HG03064 (cell line): ENCODE data around the gene CACNA1C.

Experiments
- ATAC-seq: cut with Tn5 transposase; IDR thresholded peaks from one replicate; pipeline ENCODE4 v1.9.1; 2021; ENCODE audit warnings: low read depth; ENCODE audit not compliant: unreplicated experiment

CACNA1C gene

DNA sequence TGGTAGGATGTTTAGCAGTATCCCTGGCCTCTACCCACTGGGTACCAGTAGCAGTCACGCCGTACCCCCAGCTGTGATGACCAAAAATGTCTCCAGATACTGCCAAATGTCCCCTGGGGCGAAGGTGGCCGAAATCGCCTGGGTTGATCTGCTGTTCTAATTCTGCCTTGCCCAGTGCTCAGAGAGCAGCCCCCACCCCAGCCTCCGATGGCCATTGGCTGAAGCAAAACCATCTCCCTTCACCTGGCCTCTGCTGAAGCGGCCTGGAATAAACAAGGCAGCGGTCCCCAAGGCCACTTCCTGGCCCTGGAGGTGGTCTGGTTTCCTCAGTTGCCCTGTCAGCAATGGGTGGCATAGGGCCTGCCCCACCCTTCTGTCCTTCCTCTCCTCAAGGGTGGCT is 298.4 kb downstream of the CACNA1C start:
- no peak for ATAC-seq

DNA sequence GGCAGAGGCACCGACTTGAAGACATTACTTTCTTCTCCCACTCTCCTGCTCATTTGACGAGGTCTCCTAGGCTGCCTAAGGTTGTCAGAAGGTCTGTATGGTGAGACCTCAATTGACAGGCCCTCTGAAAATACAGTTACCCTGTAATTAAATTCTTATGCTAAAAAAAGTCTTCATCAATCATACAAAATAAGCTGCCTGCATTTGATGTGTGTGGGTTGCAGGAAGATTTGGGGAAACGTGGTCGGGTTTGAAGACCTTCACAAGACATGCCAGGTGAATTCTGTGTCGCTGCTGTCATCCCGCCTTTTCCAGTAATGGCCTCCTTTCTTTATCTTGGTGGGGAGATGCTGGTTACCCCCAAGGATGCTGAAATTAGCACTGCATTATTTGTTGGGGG is 299.4 kb downstream of the CACNA1C start:
- ATAC-seq, result no peak

DNA sequence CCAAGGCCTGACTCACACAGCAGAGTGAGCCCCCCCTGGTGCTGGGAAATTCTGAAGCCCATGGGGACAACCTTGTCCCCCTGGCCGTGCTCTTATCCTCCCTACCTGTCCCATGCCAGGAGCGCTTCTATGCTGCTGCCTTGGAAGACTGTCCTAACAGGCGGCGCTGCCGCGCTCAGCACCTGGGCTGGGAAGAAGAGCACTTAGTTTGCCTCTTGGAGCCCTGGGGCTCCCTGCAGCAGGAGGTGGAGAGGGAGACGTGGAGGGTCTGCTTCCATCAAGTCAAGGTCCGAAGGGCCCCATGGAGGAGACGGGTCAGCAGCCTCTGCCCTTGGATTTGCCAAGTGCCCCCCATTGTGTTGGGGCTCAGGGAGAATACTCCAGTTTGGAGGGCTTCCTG is 300.5 kb downstream of the CACNA1C start:
- no peak for ATAC-seq

DNA sequence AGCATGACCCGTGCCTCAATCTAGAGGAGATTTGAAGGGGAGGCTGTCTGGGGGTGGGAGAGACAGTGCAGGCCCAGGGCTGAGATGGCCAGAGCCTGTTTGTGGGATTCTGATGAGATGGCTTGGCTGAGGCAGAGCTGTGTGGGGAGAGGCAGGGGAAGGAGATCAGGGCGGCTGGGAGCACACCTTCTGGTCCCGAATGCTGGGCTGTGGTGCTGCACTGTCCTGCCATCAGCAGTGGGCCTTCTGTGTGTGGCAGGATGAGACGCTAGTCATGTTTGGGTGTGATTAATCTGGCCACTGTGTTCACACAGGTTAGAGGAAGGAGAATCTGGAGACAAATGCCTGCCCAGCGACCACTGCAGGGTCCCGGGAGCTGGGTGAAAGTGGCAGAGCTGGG is 300.9 kb downstream of the CACNA1C start:
- ATAC-seq, result no peak

DNA sequence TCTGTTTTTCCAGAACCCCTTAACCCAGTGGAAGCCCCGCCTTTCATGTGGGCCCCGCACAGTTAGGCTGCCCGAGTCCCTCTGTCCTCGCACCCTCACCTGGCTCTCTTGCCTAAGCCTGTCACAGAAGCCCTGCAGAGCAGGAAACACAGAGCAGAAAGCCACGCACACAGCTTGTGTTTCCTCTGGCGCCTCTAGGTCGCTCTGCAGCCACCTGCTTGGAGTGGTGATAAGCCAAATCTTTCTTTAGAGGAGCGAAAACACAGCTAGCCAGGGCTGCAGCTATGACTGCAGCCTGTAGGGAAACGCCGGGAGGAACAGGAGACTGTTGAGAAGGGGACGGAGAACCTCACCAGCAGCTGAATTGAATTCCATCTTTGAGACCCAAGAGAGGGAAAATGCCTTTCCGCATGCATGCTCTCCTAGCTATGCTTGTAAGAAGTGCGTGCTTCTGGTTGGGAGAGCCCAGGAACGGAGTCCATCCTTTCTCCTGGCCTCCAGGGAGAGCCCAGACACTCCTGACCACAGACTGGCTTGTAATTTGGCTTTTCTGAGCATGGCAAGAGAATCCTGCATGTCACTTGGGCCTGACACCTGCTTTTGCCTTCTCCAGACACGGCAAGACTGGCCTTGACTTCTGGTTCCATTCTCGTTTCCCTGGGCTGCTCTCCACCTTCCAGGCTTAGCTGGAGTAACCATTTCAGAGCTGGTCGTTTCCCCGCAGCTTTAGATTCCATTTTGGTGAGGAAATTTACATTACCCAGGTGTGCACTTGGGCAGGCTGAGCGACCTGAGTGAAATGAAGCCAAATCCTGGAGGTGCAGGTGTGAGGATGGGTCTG is 301.6 kb downstream of the CACNA1C start:
- no peak for ATAC-seq

DNA sequence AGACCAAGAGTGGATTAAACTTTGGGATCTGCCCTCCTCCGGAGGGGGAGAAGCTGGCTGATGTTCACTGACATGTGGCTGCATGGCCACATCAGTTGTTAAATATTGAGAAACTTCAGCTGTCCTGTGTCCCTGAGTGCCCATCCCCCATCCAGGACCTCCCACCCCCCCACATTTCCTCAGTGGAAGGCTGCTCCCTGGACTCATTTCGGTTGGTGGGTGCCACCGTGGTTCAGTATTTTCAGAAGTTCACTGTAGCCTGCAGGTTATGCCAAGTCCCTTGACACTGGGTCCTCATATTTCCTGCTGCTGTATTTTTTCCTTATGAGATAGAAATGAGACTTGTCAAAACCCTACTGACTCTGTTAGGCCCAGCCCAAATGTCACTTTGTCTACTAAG is 302.4 kb downstream of the CACNA1C start:
- no peak for ATAC-seq

DNA sequence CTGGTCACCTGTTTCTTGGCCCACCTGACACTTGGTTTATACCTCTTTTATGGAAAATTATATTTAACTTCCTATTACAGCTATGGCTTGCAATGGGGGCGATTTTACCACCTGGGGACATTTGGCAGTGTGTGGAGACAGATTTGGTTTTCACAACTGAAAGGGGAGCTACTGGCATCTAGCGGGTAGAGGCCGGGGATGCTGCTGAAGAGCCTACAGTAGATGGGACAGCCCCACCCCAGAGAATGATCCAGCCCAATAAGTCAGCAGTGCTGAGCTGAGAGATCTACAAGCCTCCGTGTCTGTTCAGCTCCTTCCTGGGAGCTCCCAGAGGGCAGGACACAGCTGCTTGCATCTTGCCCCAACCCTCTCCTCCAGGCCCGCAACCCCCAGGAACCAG is 302.8 kb downstream of the CACNA1C start:
- no peak for ATAC-seq

DNA sequence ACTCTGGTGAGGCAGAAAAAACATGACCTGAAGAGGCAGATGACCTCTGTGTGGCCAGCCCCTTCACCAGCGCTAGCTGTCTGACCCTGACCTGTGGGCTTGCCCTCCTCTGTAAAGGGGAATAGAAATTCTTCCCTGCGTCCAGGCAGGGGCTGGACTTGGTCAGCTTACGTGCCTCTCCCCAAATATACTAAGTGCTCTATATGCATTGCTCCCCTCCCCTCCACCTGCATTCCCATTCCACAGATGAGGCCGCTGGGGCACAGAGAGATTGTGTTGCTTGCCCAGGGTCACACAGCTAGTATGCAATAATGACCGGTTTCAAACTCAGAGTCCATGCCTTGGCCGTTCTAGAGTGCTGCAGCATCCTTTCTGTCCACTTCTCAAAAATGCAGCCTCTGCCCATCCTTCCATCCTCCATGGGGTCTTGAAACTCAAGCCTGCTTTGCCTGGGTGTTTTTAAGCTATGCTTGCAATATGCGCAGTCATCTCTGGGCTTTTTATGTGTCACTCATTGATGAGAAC is 303.9 kb downstream of the CACNA1C start:
- no peak for ATAC-seq

DNA sequence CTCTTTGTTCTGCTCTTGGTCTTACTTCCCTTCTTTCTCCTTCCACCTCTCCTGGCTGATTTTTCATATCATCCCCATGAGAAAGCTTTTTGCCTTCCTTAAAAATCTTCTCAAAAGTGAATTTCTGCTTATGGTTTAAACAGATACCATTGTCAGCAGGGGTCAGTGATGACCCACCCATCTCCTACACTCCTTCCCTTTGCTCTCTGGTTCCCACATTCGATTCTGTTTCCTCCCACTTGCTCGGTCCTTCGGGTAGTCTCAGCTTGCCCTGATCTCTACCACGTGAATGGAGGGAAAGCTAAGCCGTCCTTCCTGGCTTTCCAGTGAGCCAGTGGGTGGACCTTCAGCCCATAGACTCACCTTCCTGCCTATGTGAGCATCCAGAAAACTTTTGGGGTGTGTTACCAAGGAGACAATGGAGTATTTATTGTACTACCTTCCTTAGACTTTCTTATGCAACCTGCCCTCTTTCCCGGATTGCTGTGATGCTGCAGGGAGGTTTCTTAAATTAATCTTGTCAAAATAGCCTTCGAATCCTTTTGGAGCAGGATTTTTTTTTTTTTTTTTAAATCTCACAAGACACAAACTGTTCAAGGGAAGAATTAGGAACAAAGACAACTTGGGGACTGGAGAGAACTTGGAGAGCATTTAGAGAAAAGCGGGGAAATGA is 306.3 kb downstream of the CACNA1C start:
- no peak for ATAC-seq

DNA sequence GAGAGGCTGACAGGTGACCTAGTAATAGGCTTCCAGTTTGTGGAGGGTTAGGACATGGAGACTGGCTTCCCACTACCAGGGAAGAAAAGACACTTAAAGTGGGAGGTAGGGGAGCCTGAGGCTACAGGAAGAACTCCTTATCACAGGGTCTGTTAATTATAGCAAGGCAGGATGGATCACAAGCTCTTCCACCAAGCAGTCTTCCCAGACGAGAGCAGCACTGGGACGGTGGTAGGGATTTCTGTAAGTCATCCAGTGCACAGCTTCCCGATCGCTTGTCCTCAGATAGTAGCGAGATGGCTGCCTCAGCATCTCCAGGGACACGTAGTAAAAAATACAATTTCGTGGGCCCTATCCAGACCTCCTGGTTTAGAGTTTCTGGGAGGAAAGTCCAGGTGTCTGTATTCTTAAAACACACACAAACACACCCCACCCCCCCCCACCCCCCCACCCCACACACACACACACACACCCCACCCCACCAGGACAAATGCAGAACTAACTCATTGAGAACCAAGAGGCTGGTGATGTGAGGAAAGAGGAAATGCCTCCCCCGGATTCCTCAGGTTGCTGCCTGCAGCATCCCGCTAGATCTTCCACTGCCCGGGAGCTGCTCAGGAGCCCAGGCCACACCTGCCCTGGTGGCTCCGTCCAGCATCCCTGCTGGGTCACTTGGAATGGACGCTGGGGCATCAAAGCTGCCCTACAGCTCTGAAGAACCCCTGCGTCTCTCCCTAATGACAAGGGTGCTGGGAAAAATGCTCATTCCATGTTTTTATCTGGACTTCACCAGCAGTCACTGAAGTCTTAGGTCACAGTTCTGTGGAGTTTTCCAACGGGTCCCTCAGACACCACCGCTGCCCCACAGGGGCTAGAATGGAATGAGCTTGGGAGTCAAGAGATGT is 307.2 kb downstream of the CACNA1C start:
- ATAC-seq, result no peak

DNA sequence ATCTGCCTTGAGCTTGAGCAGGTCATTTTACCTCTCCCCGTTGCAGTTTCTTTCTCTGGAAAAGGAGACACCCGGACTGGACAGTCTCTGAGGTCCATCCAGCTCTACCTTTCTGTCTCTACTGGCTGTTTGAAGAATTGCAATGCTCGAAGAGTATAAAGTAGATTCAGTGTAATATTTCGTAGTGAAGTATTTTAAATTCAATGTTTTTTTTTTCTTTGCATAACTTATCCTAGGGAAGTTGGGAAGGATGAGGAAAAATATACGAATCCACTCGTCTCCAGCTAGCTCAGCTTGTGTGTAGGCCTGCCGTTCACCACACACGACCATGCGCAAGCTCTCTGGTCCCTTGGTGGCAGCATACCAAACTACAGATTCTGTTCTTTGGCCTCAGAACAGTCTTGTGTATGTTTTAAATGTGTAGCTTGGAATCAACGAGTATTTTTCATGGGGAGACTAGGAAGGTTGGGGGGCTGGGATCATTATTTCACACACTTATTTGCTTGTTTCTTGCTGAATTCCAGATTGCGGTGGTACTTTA is 307.9 kb downstream of the CACNA1C start:
- no peak for ATAC-seq

DNA sequence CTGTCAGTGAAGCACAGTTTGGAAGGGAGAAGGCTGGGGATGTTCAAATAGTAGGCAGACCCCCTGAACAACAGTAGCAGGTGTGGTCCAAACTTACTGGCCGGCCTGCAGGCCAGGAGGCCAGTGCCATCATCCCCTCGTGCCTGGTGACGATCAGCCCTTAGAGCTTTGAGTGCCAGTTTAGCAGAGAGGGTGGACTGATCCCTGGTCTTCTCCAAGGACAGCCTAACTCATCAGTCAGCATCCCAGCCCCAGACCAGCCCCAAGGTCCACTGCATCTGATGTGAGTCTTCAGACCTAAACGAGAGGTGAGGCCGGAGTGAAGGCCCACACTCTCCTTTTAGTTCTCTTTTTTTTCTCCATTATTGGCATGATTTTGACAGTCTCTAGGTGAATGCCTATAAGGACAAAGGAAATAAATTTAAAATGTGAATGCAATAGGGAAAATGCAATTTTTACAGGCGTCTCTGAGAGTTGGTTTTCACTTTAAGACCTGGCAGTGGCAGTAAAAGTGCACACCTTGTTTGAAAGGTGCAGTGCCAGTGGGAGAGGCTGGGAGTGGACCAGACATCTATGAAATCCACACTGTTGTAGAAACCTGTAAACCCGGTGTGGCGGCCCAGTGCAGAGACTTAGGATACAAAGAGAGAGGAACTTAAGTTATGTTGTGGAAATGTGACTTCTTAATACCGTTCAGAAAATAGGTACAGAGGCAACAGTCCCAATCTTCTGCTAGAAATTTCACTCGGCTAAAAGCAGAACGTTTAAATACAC is 311.2 kb downstream of the CACNA1C start:
- ATAC-seq, result no peak

DNA sequence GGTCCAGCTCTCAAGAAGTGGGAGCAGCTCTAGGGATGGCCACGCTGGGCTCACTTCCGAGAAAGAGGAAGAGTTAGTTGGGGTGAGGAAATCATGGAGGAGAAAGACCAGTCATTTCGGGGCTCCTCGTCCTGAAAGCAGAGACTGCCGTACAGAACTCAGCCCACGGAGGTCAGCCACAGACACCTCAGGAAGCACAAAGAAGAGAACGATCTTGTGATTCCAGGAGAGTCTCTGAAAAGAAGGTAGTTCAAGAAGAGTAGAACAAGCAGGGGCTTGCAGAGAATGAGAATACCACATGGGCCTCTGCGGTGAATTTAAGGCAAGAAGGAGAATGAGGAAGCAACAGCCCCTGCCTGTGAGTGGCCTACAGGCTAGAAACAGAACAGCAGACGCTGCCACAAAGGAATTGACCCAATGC is 311.9 kb downstream of the CACNA1C start:
- ATAC-seq, result no peak

DNA sequence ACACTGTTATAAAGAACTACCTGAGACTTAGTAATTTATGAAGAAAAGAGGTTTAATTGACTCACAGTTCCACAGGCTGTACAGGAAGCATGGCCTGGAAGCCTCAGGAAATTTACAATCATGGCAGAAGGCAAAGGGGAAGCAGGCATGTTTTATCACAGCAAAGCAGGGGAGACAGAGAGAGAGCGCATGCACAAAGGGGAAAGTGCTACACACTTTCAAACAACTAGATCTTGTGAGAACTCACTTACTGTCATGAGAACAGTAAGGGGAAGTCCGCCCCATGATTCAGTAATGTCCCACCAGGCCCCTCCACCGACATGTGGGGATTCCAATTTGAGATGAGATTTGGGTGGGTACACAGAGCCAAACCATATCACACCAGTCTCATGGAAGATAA is 313.9 kb downstream of the CACNA1C start:
- no peak for ATAC-seq

DNA sequence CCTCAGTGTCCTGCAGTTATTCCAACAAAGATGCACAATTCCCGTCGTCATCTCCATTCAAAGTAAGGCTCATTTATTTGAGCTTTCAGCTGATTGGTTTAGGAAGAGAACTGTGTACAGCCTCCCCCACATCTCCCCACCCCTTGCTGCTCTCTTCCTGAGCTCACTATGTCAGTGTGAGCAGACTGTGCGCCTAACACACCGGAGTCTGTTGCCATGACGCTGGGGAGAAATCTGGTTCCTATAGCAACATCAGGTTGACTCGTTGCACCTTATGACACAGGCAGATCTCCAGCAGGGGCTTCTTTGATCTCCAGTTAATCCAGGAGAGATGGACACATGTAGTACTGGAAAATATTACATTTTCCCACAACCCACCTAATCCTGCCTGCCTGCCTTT is 319.4 kb downstream of the CACNA1C start:
- ATAC-seq, result no peak

DNA sequence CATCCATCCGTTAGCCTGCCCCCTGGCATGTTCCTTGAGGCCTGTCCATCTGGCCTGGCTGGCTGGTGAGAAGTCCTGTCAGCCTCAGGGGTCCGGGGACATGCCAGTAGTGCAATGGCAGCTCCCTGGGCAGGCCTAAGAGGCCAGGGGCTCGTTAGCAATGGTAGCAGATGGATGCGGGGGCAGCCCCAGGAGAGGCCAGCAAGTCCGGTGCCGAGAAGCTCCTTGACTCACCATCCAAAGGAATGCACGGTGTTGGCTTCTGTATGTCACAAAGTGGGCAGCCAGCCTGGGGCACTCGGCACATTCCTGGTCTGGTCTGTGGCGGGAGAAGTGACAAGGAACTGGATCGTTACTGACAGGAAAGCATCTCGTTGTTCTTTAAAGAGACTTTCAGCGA is 319.9 kb downstream of the CACNA1C start:
- no peak for ATAC-seq

DNA sequence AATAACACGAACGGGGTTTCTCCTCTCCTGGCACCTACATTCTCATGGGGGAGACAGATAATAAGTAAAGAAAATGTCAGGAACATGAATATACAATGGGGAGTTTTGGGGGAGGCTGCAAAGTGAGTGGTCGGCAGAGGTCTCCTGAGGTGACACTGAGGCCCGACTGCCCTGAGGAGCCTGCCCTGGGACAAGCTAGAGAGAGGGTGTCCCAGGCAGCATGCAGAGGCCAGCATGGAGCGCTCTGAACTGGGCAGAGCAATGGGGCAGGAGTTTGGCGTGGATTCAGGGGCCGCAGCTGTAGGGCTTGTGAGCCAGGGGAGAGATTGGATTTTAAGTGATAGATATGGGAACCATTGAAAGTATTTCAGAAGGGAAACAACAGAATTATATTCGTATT is 320.5 kb downstream of the CACNA1C start:
- no peak for ATAC-seq

DNA sequence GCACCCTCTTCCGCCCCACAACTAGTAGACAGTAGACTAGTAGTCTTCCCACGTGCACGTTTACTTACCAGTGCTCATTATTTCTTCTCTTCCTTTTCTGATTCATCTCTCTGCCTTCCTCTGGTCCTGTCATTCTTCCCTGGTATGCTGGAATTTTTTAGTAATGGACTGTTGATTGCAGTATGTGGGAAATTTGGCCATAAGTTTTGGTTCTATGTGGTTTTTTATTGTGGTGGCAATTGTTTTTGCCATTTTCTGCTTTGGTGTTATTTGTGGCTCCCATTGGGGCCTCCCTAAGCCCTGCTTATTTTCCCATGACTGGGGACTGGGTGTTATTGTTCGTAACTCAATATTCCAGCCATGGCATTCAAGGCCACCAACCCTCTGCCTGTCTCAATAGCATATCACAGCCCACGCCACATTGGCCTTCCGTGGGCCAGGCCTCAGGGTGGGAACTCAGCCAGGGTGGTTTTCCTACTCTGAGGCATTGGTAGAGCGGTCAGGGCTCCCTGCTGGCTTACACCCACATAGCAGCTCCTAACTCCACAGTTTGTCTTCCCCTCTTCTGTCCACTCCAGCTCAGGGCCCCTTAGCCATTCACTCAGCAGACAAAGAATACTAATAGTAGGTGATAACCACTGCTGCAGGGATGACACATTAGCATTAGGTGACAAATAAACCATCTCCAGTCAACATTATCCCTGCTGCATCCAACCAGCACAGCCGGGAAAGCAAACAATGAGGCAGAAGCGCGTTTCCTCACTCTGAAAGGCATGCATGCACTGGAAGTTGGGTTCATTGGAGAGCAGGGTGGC is 321.5 kb downstream of the CACNA1C start:
- no peak for ATAC-seq

DNA sequence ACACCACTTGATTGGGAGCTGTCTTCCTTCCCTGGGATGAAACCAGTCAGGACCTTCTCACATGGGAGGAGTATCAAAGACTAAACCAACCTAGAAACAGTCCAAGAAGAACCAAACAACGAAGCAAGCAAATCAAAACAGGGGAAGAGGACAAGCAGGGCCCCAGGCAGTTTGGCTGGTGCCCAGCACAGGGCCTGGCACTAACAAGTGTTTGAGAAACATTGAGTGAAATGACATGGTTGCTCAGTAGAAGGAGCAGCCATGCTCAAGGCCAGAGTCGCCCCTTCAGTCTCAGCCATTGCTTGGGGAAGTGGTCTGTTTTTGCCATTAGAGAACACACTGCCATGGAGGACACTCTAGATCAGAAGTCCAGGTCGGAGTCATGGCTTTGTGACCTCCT is 323.1 kb downstream of the CACNA1C start:
- no peak for ATAC-seq
